GM11168 (cell line): ENCODE measurements around the gene MT1X.
"Not testable (repeated sequence)": the region's sequence is repeated elsewhere in the genome, so short reads cannot be mapped to it uniquely, and the experiment has no call there.

Experiments
- in situ Hi-C: fragments of 300-500 bp; cut with MboI; formaldehyde crosslinking; loops from one replicate; pipeline ENCODE4 v1.12.0; 2022; ENCODE audit warnings: low sequenced_read_pairs; ENCODE audit not compliant: unreplicated experiment

MT1X gene

DNA sequence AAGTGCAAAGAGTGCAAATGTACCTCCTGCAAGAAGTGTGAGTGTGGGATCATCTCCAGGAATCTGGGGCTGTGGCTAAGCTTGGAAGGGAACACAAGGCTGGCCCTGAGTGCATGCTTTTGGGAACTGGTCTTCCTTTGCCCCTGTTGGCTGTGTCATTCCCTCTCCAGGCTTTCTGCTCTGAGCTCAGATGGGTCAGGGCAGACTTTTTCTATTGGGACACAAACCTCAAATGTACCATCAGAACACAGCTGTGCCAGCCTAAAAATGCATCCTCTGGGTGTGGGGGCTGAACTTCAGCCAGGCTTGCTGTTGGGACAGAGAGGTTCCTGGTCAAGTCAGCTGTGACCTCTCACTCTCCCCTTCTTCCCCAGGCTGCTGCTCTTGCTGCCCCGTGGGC, 29.7 kb upstream of the MT1X start:
- in situ Hi-C loops, result no loop called here

DNA sequence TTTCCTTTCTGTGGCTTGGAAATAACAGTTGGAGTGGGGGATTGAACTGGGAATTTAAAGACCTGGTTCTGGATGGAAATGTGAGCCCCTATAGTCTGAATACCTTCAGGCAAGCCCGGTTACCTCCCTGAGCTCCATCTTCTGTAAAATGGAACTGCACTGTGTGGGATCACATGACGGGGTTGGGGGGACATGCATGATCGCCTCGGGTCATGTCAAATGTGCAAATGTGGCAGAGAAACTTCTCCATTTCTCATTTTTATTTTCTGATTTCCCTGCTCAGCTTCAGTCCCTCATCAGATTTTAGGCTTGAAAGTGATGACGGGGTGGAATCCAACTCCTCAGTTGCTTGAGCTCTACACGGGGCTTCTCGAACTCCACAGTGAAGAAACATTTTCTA, 29.1 kb upstream of the MT1X start:
- in situ Hi-C loops, result no loop called here

DNA sequence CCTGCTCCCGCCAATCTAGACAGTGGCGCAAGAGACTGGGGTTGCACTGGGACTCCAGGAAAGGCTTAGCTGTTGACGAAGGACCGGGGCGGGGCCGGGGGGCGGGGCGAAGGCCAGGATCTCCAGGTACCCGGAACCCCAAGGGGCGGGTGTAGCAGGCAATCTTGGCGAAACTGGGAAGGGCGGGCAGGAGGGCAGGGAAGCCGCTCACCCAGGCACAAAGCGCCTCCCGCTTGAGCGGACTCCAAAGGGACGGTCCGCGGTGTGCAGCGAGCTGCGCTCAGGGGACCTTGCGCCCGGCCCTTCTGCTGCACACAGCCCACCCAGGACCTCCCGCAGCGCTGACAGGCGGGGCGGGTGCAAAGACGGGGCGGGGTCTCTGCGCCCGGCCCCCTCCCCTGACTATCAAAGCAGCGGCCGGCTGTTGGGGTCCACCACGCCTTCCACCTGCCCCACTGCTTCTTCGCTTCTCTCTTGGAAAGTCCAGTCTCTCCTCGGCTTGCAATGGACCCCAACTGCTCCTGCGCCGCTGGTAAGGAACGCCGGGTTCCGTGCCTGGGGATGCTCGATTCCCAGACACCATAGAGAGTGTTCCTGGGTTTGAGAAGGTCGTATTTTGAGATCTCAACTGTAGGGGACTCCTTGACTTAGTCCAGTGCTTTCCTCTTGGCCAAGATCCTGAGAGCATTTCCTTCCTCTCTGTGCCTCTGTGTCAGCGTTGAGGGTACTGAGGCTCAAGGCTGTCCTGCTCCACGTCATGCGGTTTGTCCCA, 24.5 kb upstream of the MT1X start, which contains the start of gene MT1F:
TSS of gene MT1F (plus strand) at position 405 of the 772 bp plus-strand sequence. CDS start at position 505, 100 bp downstream.
- in situ Hi-C loops, result no loop called here

DNA sequence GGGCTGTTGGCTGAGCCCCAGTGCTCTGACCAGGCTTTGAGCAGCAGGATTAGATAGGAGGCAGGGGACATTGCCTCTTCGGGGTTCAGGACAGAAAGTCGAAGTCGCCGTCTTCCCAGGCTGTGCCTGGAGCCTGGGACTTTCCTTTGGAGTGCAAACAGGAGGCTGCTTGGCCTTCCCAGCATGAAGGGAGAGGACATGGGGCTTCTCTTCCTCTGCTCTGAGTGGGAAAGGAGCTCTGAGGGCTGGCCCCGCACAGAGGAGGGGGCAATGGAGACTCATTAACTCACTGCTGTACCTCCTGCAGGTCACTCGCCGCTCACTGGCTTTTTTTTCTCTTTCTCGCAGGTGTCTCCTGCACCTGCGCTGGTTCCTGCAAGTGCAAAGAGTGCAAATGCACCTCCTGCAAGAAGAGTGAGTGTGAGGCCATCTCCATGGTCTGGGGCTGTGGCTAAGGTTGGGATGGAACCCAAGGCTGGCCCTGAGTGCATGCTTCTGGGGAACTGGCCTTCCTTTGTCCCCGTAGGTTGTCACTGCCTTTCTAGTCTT, 23.9 kb upstream of the MT1X start:
- in situ Hi-C loops, result no loop called here

DNA sequence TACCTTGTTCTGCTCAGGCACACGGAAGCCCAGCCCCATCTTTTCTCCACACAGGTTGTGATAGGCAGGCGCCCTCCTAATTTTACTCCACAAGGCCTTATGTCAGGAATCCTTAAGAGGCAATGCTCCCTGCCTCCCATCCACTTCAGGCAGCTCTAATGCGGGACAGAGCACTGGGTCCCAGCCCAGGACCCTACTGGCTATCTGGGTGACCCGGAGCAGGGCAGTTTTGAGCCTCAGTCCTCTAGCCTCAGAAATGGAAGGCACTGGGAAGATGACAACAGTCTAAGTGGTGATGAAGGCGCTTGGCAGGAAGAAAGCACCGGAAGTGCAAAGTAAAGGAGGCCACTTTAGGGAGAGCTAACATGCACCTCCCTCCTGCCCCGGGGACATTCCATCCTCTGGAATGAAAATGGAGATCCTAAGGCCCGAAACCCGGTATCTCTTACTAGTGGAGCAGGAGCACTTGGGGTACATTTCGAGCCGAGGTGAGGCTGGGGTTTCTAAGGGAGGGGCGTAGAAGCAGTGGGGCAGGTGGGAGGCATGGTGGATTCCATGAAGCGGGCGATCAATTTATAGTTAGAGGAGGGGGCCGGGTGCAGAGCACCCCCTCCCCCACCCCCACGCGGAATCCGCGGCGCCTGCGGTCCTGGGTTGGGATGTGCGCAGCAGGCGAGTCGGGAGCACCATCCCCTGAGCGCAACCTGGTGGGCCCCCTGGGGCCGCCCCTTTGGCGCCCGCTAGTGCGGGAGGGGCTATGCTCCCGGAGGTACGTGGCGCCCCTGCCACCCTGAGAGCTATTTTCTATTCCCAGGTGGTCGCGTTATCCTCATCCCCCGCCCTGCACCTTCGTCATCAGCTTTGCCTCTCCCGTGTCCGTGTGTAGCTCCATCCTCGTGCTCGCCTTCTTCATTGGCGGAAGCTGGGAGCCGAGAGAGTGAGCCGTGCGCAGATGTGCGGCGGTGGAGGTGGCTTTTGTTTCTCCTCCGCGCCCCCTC, 19.6 kb upstream of the MT1X start:
- in situ Hi-C loops, result no loop called here

DNA sequence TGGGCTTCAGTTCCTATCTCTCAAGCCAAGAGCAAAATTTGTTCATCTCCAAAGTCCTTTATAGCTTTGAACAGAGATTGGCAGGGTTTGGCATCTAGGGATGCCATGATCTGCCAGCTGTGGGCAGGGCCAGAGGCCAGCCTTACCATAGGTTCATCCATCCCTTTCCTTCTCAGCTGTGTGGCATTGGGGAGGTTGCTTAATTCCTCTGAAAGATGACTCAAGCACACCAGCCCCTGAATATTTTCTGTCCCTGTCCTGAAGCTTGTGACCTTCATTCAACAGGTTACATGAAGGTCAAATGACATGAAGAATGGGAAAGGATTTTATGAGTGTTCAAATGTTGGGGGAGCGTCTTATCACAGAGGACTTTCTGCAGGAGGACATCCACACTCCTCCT, 17.8 kb upstream of the MT1X start:
- in situ Hi-C loops, result no loop called here

DNA sequence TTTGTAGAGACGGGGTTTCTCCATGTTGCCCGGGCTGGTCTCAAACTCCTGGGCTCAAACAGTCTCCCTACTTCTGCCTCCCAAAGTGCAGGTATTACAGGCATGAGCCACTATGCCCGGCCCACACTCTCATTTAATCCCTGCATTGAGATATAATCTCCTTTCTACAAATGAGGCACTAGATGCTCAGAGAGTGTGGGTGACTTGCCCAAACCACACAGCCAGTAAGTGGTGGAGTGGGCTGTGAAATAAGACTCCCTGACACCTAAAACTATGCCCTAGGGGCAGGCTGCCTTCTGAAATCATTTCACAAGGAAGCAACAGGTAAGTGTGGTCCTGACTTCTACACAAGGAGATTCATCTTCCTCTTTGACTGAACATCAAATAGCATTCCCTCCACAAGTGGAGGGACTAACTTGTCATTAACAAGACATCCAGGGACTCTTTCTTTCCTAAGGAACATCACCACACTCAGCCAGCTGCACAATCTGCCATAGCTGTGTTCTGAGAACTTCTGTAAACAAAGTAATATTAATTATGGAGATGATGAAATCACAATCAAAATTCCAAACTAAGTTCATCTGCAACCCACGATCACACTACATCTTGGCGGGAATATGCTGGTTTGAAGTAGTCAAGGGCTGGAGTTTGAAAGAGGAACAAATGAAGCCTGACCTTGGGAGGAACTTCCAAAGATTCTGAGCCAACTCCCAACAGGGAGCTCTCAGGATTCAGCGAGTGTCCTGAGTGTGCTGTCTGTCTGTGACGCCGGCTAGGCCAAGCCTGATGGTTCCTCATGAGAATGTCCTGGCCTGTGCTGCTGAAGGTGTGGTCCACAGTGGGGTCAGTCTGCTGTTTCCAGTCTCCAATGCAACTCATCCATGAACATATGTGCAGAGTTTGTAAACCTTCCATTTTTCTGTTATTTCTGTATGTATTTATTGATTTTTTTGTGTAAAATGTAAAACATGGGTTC, 16.7 kb upstream of the MT1X start:
- in situ Hi-C loops, result not testable (repeated sequence)

DNA sequence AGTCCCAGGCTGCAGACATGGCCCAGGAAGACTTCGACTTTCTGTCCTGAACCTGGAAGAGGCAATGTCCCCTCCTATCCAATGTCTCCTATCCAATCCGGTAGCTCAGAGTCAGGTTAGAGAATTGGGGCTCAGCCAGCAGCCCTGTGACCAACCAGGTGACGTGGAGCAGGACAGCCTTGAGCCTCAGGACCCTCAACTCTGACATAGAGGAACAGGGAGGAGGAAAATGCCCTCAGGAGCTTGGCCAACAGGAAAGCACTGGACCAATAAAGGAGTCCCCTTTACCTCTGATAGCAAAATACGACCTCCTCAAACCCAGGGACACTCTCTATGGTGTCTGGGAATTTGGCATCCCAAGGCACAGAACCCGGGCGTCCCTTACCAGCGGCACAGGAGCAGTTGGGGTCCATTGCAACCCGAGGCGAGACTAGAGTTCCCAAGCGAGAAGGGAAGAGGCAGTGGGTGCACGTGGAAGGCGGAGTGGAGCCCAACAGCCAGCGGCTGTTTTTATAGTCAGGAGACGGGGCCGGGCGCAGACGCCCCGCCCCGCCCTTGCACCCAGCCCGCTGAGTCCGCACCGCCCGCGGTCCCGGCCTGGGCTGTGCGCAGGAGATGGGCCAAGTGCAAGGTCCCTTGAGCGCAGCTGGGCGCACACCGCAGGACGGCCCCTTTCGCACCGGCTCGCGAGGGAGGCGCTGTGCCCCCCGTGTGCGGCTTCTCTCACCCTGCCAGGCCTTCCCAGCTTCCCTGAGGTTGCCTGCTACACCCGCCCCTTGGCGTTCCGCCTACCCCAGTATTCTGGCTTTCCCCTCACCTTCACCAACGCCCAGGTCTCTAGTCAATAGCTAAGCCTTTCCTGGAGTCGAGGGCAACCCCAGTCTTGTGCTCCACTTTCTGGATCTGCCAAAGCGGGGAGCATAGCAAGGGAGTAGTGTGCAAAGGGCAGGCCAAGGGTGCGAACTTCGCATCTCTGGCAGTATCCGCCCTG, 14.4 kb upstream of the MT1X start, which contains the start of gene MT1G:
TSS of gene MT1G (minus strand) at position 485 of the 991 bp plus-strand sequence. CDS start at position 413, 72 bp downstream.
- in situ Hi-C loops, result no loop called here

DNA sequence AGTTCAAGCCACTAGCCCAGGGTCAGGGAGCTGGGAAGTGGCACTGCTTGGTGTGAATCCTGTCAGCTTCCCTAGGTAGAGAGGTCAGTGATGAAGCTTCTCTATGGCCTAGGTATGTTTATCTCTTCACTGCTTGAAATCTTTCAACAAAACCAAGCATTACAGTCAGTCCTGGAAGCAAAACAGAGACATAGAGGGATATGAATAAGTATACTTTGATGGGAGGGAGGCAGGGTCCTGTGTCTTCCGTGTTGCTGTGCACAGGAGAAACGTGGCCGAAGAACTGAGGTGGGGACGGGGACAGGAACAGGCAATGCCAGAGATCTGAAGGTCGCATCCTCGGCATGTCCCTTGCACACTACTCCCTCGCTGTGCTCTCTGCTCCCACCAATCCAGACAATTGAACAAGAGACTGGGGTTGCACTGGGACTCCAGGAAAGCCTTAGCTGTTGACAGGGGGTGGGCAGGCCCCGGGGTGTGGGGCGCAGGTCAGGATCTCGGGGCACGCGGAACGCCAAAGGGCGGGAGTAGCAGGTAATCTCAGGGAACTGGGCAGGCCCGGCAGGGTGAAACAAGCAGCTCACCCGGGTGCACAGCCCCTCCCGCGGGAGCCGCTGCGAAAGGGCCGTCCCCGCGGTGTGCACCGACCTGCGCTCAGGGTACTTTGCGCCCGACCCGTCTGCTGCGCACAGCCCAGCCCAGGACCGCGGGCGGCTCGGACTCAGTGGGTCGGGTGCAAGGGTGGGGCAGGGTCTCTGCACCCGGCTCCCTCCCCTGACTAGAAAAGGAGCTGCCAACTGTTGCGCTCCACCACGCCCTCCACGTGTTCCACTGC, 13.0 kb upstream of the MT1X start, which contains the start of gene MT1H:
TSS of gene MT1H (plus strand) at position 810 of the 835 bp plus-strand sequence. CDS start 71 bp downstream, outside the sequence.
- in situ Hi-C loops, result no loop called here

DNA sequence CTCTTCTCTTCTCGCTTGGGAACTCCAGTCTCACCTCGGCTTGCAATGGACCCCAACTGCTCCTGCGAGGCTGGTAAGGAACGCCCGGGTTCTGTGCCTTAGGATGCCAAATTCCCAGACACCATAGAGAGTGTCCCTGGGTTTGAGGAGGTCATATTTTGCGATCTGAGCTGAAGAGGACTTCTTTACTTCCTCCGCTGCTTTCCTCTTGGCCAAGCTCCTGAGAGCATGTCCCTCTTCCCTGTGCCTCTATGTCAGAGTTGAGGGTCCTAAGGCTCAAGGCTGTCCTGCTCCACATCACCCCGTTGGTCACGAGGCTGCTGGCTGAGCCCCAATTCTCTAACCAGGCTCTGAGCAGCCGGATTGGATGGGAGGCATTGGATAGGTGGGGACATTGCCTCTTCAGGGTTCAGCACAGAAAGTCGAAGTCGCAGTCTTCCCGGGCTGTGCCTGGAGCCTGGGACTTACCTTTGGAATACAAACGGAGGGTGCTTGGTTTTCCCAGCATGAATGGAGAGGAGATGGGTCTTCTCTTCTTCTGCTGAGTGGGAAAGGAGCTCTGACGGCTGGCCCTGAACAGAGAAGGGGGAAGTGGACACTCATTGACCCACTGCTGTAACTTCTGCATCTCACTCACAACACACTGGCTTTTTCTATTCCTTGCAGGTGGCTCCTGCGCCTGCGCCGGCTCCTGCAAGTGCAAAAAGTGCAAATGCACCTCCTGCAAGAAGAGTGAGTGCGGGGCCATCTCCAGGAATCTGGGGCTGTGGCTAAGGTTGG, 12.2 kb upstream of the MT1X start:
- in situ Hi-C loops, result no loop called here

DNA sequence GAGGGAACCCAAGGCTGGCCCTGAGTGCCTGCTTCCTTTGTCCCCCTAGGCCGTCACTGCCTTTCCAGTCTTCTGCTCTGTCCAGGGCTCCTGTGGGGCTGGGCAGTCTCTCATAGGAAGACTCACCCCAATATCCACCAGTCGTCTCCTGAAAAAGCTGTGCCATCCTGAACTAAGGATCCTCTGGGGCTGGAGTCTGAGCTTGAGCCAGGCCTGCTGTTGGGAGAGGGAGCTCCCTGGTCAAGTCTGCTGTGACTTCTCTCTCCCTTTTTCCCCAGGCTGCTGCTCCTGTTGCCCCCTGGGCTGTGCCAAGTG, 11.7 kb upstream of the MT1X start:
- in situ Hi-C loops, result no loop called here

DNA sequence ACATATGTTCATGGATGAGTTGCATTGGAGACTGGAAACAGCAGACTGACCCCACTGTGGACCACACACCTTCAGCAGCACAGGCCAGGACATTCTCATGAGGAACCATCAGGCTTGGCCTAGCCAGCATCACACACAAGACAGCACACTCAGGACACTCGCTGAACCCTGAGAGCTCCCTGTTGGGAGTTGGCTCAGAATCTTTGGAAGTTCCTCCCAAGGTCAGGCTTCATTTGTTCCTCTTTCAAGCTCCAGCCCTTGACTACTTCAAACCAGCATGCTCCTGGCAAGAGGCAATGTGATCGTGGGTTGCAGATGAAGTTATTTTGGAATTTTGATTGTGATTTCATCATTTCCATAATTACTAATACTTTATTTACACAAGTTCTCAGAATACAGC, 10.6 kb upstream of the MT1X start:
- in situ Hi-C loops, result not testable (repeated sequence)

DNA sequence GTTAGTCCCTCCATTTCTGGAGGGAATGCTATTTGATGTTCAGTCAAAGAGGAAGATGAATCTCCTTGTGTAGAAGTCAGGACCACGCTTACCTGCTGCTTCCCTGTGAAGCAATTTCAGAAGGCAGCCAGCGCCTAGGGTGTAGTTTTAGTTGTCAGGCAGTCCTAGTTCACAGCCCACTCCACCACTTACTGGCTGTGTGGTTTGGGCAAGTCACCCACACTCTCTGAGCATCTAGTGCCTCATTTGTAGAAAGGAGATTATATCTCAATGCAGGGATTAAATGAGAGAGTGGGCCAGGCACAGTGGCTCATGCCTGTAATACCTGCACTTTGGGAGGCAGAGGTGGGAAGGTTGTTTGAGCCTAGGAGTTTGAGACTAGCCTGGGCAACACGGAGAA, 10.1 kb upstream of the MT1X start:
- in situ Hi-C loops, result not testable (repeated sequence)

DNA sequence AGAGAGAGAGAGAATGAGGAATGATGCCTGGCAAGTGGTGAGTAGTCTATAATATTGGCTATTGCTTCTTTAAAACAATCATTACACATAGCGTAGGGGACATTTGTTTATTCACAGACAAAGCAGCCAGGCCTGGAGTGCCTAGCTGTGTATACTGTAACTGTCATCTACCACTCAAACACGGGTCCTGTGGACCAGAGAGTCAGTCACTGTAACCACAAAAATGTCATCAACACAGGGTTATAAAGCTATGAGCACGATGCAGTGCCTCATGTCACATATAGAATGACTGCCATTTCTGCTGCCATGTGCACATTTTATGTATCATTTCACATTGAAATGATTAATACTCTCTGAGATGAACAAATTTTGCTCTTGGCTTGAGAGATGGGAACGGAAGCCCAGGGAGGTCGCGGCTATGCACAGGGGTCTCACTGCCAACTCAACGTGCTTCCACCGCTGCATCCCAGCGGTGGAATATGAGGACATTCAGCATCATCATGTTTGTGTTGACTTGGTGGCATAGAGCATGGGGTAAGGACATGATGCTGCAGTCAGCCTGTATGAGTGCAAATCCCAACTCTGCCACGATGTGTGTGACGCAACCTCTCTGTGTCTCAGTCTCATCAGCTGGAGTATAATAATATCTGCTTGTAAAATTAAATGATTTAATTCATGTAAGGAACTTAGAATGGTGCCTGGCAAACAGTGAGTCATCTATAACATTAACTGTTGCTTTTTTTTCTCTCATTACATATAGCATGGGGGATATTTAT, 9.3 kb upstream of the MT1X start:
- in situ Hi-C loops, result no loop called here

DNA sequence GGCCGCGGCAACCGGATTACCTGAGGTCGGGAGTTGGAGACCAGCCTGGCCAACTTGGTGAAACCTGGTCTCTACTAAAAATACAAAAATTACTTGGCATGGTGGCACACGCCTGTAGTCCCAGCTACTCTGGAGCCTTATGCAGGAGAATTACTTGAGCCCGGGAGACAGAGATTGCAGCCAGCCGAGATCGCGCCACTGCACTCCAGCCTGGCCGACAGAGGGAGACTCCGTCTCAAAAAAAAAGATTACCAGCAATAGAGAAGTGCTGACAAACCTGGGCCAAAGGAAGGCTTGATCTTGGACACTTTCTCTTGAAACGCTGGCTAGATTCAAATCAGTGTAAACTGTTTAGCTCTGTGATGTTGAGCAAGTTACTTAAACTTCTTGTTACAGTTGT, 8.3 kb upstream of the MT1X start:
- in situ Hi-C loops, result no loop called here

DNA sequence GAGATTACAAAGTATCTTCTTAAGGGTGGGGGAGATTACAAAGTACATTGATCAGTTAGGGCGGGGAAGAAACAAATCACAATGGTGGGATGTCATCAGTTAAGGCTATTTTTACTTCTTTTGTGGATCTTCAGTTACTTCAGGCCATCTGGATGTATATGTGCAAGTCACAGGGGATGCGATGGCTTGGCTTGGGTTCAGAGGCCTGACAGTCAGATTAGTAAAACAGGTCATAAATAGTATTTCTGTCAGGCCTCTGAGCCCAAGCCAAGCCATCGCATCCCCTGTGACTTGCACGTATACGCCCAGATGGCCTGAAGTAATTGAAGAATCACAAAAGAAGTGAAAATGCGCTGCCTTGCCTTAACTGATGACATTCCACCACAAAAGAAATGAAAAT, 7.7 kb upstream of the MT1X start:
- in situ Hi-C loops, result not testable (repeated sequence)
